ENCODE data around the gene GTF3C1.

The GTF3C1 gene

GRCh38 chr16:27506771-27507170, 42.9 kb downstream of the GTF3C1 start:
- H4K20me1 ChIP-seq (ENCODE audit: insufficient read depth, low read length): no peaks in the 10 kb centered on the region
- no peak overlapping the region for H3K9ac ChIP-seq (ENCODE audit: low read length)
- no peaks in the 10 kb centered on the region for H3K9me3 ChIP-seq (replicated peaks; ENCODE audit: insufficient read depth, low read length)
- H3K4me2 ChIP-seq (ENCODE audit: low read depth, low read length): no peak overlapping the region
- no peaks in the 10 kb centered on the region for H3K79me2 ChIP-seq (ENCODE audit: low read length)
- H3K4me3 ChIP-seq (ENCODE audit: low read length): no peak overlapping the region
- H3K36me3 ChIP-seq (replicated peaks; ENCODE audit: insufficient read depth, low read length): 0 out of 2 replicates have a peak, but pooled peaks cover 3% of the 10 kb centered on the region
- TF ChIP-seq EZH2phosphoT487 (IDR thresholded peaks at IDR 0.05; ENCODE audit: low read length) (no peak), CTCF (IDR thresholded peaks at IDR 0.05; ENCODE audit: low read length) (no peak), EZH2 (optimal IDR thresholded peaks at IDR 0.05; ENCODE audit: low read depth, low read length) (no peak)
- no peak overlapping the region for H3K27ac ChIP-seq (ENCODE audit: low read length)
- H3K4me1 ChIP-seq (ENCODE audit: low read length): no peaks in the 10 kb centered on the region
- H3K9me2 ChIP-seq (replicated peaks; ENCODE audit: insufficient read depth, low read length): no peaks in the 10 kb centered on the region
- no peaks in the 10 kb centered on the region for H3F3A ChIP-seq (ENCODE audit: insufficient read depth, low read length)
- no peak for DNase-seq
- H2AFZ ChIP-seq (ENCODE audit: low read length): no peak overlapping the region
- no peaks in the 10 kb centered on the region for H3K27me3 ChIP-seq (replicated peaks; ENCODE audit: insufficient read depth, low read length)

GRCh38 chr16:27505297-27506236, 44.1 kb downstream of the GTF3C1 start:
- Histone ChIP-seq H3K4me1 (ENCODE audit: low read length) (no peaks in the 10 kb centered on the region), H3K4me3 (ENCODE audit: low read length) (no peak overlapping the region), H2AFZ (ENCODE audit: low read length) (no peak overlapping the region), H3F3A (ENCODE audit: insufficient read depth, low read length) (no peaks in the 10 kb centered on the region), H3K9ac (ENCODE audit: low read length) (no peak overlapping the region), H4K20me1 (ENCODE audit: insufficient read depth, low read length) (no peaks in the 10 kb centered on the region), H3K79me2 (ENCODE audit: low read length) (no peaks in the 10 kb centered on the region), H3K9me3 (replicated peaks; ENCODE audit: insufficient read depth, low read length) (no peaks in the 10 kb centered on the region), H3K27me3 (replicated peaks; ENCODE audit: insufficient read depth, low read length) (no peaks in the 10 kb centered on the region), H3K27ac (ENCODE audit: low read length) (no peak overlapping the region), H3K36me3 (replicated peaks; ENCODE audit: insufficient read depth, low read length) (0 out of 2 replicates have a peak, but pooled peaks cover 3% of the 10 kb centered on the region), H3K9me2 (replicated peaks; ENCODE audit: insufficient read depth, low read length) (no peaks in the 10 kb centered on the region), H3K4me2 (ENCODE audit: low read depth, low read length) (no peak overlapping the region)
- no peak for DNase-seq
- TF ChIP-seq EZH2 (optimal IDR thresholded peaks at IDR 0.05; ENCODE audit: low read depth, low read length) (no peak), EZH2phosphoT487 (IDR thresholded peaks at IDR 0.05; ENCODE audit: low read length) (no peak), CTCF (IDR thresholded peaks at IDR 0.05; ENCODE audit: low read length) (no peak)

GRCh38 chr16:27503662-27504061, 46.1 kb downstream of the GTF3C1 start:
- no peaks in the 10 kb centered on the region for H3K9me2 ChIP-seq (replicated peaks; ENCODE audit: insufficient read depth, low read length)

More at GRCh38 chr16:27503662-27504061, 46.1 kb downstream of the GTF3C1 start:
- H3K36me3 ChIP-seq (replicated peaks; ENCODE audit: insufficient read depth, low read length): 0 out of 2 replicates have a peak, but pooled peaks cover 3% of the 10 kb centered on the region
- H3K9me3 ChIP-seq (replicated peaks; ENCODE audit: insufficient read depth, low read length): no peaks in the 10 kb centered on the region
- H3F3A ChIP-seq (ENCODE audit: insufficient read depth, low read length): no peaks in the 10 kb centered on the region
- H3K27me3 ChIP-seq (replicated peaks; ENCODE audit: insufficient read depth, low read length): no peaks in the 10 kb centered on the region
- H2AFZ ChIP-seq (ENCODE audit: low read length): no peak overlapping the region
- TF ChIP-seq EZH2phosphoT487 (IDR thresholded peaks at IDR 0.05; ENCODE audit: low read length) (no peak), CTCF (IDR thresholded peaks at IDR 0.05; ENCODE audit: low read length) (no peak)
- no peak overlapping the region for H3K4me3 ChIP-seq (ENCODE audit: low read length)
- H3K79me2 ChIP-seq (ENCODE audit: low read length): no peaks in the 10 kb centered on the region
- H3K4me2 ChIP-seq (ENCODE audit: low read depth, low read length): no peak overlapping the region
- H3K4me1 ChIP-seq (ENCODE audit: low read length): no peaks in the 10 kb centered on the region
- H4K20me1 ChIP-seq (ENCODE audit: insufficient read depth, low read length): no peaks in the 10 kb centered on the region
- no peak overlapping the region for H3K9ac ChIP-seq (ENCODE audit: low read length)
- H3K27ac ChIP-seq (ENCODE audit: low read length): no peak overlapping the region
- no peak for DNase-seq

All from MM.1S (cell line).